22Rv1 (cell line): ENCODE results near the gene DENND1B.

Experiments used
- CTCF ChIP-seq: fragments of 450-650 bp; IDR thresholded peaks from 2 replicates; pipeline ENCODE4 v1.5.1; 2017; ENCODE audit warnings: mild to moderate bottlenecking
- ZFX ChIP-seq: fragments of 450-650 bp; IDR thresholded peaks from 2 replicates; pipeline ENCODE4 v1.6.1; 2017; ENCODE audit warnings: antibody characterized with exemption, borderline replicate concordance

GRCh38 chr1:197673292-197673691, 102.0 kb downstream of the DENND1B start:
- TF ChIP-seq CTCF (no peak), ZFX (no peak)
